WTC11 (cell line): ENCODE data around the gene ITSN1. TPM values are rescaled to one million over a fixed set of nuclear protein-coding genes. Genes with fewer than 3 reads are reported as not detected.

Source experiments
- CBFB ChIP-seq: sonication (generic); formaldehyde crosslinking; IDR thresholded peaks from 2 replicates; pipeline ENCODE4 v1.8.1; 2022; ENCODE audit warnings: mild to moderate bottlenecking, low read depth, missing genetic modification reagents
- EMX1 ChIP-seq: fragments of 250-450 bp; sonication (Bioruptor Pico); IDR thresholded peaks from 2 replicates; pipeline ENCODE4 v1.8.0; 2021; ENCODE audit warnings: mild to moderate bottlenecking
- ESRRA ChIP-seq: sonication (generic); formaldehyde crosslinking; IDR thresholded peaks from 2 replicates; pipeline ENCODE4 v1.8.1; 2022; ENCODE audit warnings: mild to moderate bottlenecking, missing genetic modification reagents, borderline replicate concordance
- GABPB1 ChIP-seq: sonication (generic); formaldehyde crosslinking; IDR thresholded peaks from 2 replicates; pipeline ENCODE4 v1.8.1; 2023; ENCODE audit warnings: mild to moderate bottlenecking, missing genetic modification reagents
- HMGA2 ChIP-seq: fragments of 250-450 bp; sonication (Bioruptor Pico); IDR thresholded peaks from 2 replicates; pipeline ENCODE4 v1.4.0; 2021; ENCODE audit warnings: mild to moderate bottlenecking, moderate library complexity
- MAX ChIP-seq: sonication (generic); formaldehyde crosslinking; IDR thresholded peaks from 2 replicates; pipeline ENCODE4 v1.8.0; 2022; ENCODE audit warnings: mild to moderate bottlenecking, missing genetic modification reagents
- NFATC4 ChIP-seq: fragments of 250-450 bp; sonication (Bioruptor Pico); IDR thresholded peaks from 2 replicates; pipeline ENCODE4 v1.9.0; 2021; ENCODE audit warnings: mild to moderate bottlenecking
- NFYB ChIP-seq: sonication (generic); formaldehyde crosslinking; conservative IDR thresholded peaks from 2 replicates; pipeline ENCODE4 v1.8.0; 2022; ENCODE audit warnings: low read depth, missing genetic modification reagents
- NR1H2 ChIP-seq: sonication (generic); formaldehyde crosslinking; IDR thresholded peaks from 2 replicates; pipeline ENCODE4 v1.9.0; 2021; ENCODE audit warnings: mild to moderate bottlenecking, moderate library complexity, missing genetic modification reagents
- NR3C1 ChIP-seq: sonication (generic); formaldehyde crosslinking; conservative IDR thresholded peaks from 2 replicates; pipeline ENCODE4 v1.8.1; 2023; ENCODE audit warnings: low read depth, mild to moderate bottlenecking, missing genetic modification reagents
- RORB ChIP-seq: fragments of 250-450 bp; sonication (Bioruptor Pico); IDR thresholded peaks from 2 replicates; pipeline ENCODE4 v1.9.0; 2021; ENCODE audit warnings: mild to moderate bottlenecking
- SOX15 ChIP-seq: fragments of 250-450 bp; sonication (Bioruptor Pico); IDR thresholded peaks from 2 replicates; pipeline ENCODE4 v1.9.0; 2021; ENCODE audit warnings: mild to moderate bottlenecking
- TEAD4 ChIP-seq: sonication (generic); formaldehyde crosslinking; IDR thresholded peaks from 2 replicates; pipeline ENCODE4 v1.8.0; 2022; ENCODE audit warnings: mild to moderate bottlenecking, missing genetic modification reagents
- ZNF317 ChIP-seq: sonication (generic); formaldehyde crosslinking; IDR thresholded peaks from 2 replicates; pipeline ENCODE4 v1.8.1; 2023; ENCODE audit warnings: low read depth, mild to moderate bottlenecking, moderate library complexity, missing genetic modification reagents, borderline replicate concordance
- ZNF671 ChIP-seq: fragments of 250-450 bp; sonication (Bioruptor Pico); IDR thresholded peaks from 2 replicates; pipeline ENCODE4 v1.8.0; 2021; ENCODE audit warnings: mild to moderate bottlenecking
- total RNA-seq: library from RNA; stranded (reverse); gene quantifications from 3 replicates; pipeline ENCODE4 v1.2.3, GENCODE V29; 2021
- TF ChIP-seq, protein P1 (sequence below): fragments of 200-600 bp; IDR thresholded peaks from 2 replicates; pipeline ENCODE4 v1.8.0; 2022; ENCODE audit warnings: antibody characterized with exemption
- TF ChIP-seq, protein P2 (sequence below): sonication (generic); formaldehyde crosslinking; IDR thresholded peaks from 2 replicates; pipeline ENCODE4 v1.8.0; 2022; ENCODE audit warnings: mild to moderate bottlenecking, missing genetic modification reagents
- TF ChIP-seq, protein P3 (sequence below): sonication (generic); formaldehyde crosslinking; IDR thresholded peaks from 2 replicates; pipeline ENCODE4 v1.8.0; 2022; ENCODE audit warnings: mild to moderate bottlenecking, missing genetic modification reagents
- TF ChIP-seq, protein P4 (sequence below): sonication (generic); formaldehyde crosslinking; conservative IDR thresholded peaks from 2 replicates; pipeline ENCODE4 v1.8.1; 2023; ENCODE audit warnings: mild to moderate bottlenecking, low read depth, missing genetic modification reagents, moderate library complexity
- TF ChIP-seq, protein P5 (sequence below): sonication (generic); formaldehyde crosslinking; IDR thresholded peaks from 2 replicates; pipeline ENCODE4 v1.8.1; 2023; ENCODE audit warnings: mild to moderate bottlenecking, missing genetic modification reagents
- TF ChIP-seq, protein P6 (sequence below): sonication (generic); formaldehyde crosslinking; IDR thresholded peaks from 2 replicates; pipeline ENCODE4 v1.8.1; 2023; ENCODE audit warnings: mild to moderate bottlenecking, missing genetic modification reagents, borderline replicate concordance
- TF ChIP-seq, protein P7 (sequence below): fragments of 250-450 bp; sonication (Bioruptor Pico); IDR thresholded peaks from 2 replicates; pipeline ENCODE4 v2.1.2; 2022; ENCODE audit warnings: mild to moderate bottlenecking, moderate library complexity

ITSN1 gene
- total RNA-seq, 1 experiment from 2014 or later: 69.6 TPM

DNA sequence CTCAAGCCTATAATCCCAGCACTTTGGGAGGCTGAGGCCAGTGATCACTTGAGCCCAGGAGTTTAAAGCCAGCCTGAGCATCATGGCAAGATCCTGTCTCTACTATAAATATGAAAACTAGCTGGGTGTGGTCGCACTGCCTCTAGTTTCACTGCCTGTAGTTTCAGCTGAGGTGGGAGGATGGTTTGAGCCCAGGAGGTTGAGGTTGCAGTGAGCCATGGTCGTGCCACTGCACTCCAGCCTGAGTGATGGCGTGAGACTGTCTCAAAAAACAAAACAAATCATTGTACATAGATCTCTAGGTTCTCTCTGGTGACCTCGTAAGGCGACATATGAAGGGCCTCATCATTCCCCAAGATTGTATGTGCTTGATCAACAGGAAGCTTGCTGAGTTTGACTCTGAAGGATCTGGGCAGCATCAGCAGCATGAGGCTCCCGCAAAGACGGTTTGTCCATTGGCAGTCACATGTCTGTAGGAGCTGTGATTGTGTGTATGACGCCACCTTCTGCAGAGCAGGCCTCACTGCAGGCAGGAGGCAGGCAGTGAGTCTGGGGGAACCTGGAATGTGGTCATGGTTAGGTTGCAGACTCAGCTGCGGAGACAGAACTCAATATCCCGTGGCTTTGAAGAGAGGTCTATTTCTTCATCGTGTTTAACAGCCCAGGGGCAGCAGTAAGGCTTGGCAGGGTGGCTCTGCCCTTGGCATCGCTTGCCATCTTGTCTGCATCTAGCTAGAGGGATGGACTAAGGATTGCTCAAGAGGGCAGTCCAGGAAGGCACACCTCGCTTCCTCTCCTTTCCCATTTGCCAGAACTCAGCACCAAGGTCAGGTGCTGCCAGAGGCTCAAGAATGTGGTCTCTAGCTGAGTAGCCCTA lies 259.3 kb downstream of the ITSN1 start (continued):
- TF ChIP-seq, protein P1, sequence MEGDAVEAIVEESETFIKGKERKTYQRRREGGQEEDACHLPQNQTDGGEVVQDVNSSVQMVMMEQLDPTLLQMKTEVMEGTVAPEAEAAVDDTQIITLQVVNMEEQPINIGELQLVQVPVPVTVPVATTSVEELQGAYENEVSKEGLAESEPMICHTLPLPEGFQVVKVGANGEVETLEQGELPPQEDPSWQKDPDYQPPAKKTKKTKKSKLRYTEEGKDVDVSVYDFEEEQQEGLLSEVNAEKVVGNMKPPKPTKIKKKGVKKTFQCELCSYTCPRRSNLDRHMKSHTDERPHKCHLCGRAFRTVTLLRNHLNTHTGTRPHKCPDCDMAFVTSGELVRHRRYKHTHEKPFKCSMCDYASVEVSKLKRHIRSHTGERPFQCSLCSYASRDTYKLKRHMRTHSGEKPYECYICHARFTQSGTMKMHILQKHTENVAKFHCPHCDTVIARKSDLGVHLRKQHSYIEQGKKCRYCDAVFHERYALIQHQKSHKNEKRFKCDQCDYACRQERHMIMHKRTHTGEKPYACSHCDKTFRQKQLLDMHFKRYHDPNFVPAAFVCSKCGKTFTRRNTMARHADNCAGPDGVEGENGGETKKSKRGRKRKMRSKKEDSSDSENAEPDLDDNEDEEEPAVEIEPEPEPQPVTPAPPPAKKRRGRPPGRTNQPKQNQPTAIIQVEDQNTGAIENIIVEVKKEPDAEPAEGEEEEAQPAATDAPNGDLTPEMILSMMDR: peak; percentile 37; the same call in 1 of the 2 replicates
- TF ChIP-seq TEAD4 (no peak), GABPB1 (no peak), CBFB (CRISPR knock-in tag) (no peak), ZNF671 (CRISPR knock-in tag) (no peak), ESRRA (no peak), ZNF317 (CRISPR knock-in tag) (no peak), NR1H2 (no peak), RORB (no peak), SOX15 (CRISPR knock-in tag) (no peak), MAX (peak; percentile 69; the same call in 1 of the 2 replicates), HMGA2 (CRISPR knock-in tag) (no peak), NFYB (CRISPR knock-in tag) (no peak), NFATC4 (CRISPR knock-in tag) (no peak), EMX1 (no peak), NR3C1 (no peak)
- TF ChIP-seq, protein P2, sequence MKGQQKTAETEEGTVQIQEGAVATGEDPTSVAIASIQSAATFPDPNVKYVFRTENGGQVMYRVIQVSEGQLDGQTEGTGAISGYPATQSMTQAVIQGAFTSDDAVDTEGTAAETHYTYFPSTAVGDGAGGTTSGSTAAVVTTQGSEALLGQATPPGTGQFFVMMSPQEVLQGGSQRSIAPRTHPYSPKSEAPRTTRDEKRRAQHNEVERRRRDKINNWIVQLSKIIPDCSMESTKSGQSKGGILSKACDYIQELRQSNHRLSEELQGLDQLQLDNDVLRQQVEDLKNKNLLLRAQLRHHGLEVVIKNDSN: peak; percentile 83
- TF ChIP-seq, protein P3, sequence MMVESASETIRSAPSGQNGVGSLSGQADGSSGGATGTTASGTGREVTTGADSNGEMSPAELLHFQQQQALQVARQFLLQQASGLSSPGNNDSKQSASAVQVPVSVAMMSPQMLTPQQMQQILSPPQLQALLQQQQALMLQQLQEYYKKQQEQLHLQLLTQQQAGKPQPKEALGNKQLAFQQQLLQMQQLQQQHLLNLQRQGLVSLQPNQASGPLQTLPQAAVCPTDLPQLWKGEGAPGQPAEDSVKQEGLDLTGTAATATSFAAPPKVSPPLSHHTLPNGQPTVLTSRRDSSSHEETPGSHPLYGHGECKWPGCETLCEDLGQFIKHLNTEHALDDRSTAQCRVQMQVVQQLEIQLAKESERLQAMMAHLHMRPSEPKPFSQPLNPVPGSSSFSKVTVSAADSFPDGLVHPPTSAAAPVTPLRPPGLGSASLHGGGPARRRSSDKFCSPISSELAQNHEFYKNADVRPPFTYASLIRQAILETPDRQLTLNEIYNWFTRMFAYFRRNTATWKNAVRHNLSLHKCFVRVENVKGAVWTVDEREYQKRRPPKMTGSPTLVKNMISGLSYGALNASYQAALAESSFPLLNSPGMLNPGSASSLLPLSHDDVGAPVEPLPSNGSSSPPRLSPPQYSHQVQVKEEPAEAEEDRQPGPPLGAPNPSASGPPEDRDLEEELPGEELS (CRISPR knock-in tag): no peak
- TF ChIP-seq, protein P4, sequence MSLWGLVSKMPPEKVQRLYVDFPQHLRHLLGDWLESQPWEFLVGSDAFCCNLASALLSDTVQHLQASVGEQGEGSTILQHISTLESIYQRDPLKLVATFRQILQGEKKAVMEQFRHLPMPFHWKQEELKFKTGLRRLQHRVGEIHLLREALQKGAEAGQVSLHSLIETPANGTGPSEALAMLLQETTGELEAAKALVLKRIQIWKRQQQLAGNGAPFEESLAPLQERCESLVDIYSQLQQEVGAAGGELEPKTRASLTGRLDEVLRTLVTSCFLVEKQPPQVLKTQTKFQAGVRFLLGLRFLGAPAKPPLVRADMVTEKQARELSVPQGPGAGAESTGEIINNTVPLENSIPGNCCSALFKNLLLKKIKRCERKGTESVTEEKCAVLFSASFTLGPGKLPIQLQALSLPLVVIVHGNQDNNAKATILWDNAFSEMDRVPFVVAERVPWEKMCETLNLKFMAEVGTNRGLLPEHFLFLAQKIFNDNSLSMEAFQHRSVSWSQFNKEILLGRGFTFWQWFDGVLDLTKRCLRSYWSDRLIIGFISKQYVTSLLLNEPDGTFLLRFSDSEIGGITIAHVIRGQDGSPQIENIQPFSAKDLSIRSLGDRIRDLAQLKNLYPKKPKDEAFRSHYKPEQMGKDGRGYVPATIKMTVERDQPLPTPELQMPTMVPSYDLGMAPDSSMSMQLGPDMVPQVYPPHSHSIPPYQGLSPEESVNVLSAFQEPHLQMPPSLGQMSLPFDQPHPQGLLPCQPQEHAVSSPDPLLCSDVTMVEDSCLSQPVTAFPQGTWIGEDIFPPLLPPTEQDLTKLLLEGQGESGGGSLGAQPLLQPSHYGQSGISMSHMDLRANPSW: no peak
- TF ChIP-seq, protein P5, sequence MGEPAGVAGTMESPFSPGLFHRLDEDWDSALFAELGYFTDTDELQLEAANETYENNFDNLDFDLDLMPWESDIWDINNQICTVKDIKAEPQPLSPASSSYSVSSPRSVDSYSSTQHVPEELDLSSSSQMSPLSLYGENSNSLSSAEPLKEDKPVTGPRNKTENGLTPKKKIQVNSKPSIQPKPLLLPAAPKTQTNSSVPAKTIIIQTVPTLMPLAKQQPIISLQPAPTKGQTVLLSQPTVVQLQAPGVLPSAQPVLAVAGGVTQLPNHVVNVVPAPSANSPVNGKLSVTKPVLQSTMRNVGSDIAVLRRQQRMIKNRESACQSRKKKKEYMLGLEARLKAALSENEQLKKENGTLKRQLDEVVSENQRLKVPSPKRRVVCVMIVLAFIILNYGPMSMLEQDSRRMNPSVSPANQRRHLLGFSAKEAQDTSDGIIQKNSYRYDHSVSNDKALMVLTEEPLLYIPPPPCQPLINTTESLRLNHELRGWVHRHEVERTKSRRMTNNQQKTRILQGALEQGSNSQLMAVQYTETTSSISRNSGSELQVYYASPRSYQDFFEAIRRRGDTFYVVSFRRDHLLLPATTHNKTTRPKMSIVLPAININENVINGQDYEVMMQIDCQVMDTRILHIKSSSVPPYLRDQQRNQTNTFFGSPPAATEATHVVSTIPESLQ (CRISPR knock-in tag): no peak
- TF ChIP-seq, protein P6, sequence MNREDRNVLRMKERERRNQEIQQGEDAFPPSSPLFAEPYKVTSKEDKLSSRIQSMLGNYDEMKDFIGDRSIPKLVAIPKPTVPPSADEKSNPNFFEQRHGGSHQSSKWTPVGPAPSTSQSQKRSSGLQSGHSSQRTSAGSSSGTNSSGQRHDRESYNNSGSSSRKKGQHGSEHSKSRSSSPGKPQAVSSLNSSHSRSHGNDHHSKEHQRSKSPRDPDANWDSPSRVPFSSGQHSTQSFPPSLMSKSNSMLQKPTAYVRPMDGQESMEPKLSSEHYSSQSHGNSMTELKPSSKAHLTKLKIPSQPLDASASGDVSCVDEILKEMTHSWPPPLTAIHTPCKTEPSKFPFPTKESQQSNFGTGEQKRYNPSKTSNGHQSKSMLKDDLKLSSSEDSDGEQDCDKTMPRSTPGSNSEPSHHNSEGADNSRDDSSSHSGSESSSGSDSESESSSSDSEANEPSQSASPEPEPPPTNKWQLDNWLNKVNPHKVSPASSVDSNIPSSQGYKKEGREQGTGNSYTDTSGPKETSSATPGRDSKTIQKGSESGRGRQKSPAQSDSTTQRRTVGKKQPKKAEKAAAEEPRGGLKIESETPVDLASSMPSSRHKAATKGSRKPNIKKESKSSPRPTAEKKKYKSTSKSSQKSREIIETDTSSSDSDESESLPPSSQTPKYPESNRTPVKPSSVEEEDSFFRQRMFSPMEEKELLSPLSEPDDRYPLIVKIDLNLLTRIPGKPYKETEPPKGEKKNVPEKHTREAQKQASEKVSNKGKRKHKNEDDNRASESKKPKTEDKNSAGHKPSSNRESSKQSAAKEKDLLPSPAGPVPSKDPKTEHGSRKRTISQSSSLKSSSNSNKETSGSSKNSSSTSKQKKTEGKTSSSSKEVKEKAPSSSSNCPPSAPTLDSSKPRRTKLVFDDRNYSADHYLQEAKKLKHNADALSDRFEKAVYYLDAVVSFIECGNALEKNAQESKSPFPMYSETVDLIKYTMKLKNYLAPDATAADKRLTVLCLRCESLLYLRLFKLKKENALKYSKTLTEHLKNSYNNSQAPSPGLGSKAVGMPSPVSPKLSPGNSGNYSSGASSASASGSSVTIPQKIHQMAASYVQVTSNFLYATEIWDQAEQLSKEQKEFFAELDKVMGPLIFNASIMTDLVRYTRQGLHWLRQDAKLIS: no peak
- TF ChIP-seq, protein P7, sequence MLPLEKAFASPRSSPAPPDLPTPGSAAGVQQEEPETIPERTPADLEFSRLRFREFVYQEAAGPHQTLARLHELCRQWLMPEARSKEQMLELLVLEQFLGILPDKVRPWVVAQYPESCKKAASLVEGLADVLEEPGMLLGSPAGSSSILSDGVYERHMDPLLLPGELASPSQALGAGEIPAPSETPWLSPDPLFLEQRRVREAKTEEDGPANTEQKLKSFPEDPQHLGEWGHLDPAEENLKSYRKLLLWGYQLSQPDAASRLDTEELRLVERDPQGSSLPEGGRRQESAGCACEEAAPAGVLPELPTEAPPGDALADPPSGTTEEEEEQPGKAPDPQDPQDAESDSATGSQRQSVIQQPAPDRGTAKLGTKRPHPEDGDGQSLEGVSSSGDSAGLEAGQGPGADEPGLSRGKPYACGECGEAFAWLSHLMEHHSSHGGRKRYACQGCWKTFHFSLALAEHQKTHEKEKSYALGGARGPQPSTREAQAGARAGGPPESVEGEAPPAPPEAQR (CRISPR knock-in tag): no peak
